Medulla oblongata (tissue), 1 donor: Measurements from ENCODE around the gene DRC3.
"Not testable (repeated sequence)": the region's sequence is repeated elsewhere in the genome, so short reads cannot be mapped to it uniquely, and the experiment has no call there.

Source experiments
- DNase-seq: peaks from one replicate; pipeline ENCODE4 v3.0.0-alpha.2; 2015; ENCODE audit errors: extremely low spot score

The DRC3 gene

GRCh38 chr17:17972126-17972951 is at the start of gene DRC3, which contains the start of gene TOM1L2:
TSS of gene DRC3 (plus strand) at chr17:17972862. CDS start at chr17:17977599, 4,737 bp downstream.
TSS of gene TOM1L2 (minus strand) at chr17:17972400. CDS start at chr17:17972313, 87 bp downstream.
- peak; percentile 100 for DNase-seq

GRCh38 chr17:17924131-17924856 is 48.4 kb upstream of the DRC3 start:
- DNase-seq, result no peak

GRCh38 chr17:17924857-17925250 is 47.8 kb upstream of the DRC3 start:
- no peak for DNase-seq

- no peak for DNase-seq
Measured at GRCh38 chr17:17926036-17926435, 46.6 kb upstream of the DRC3 start.

DNA sequence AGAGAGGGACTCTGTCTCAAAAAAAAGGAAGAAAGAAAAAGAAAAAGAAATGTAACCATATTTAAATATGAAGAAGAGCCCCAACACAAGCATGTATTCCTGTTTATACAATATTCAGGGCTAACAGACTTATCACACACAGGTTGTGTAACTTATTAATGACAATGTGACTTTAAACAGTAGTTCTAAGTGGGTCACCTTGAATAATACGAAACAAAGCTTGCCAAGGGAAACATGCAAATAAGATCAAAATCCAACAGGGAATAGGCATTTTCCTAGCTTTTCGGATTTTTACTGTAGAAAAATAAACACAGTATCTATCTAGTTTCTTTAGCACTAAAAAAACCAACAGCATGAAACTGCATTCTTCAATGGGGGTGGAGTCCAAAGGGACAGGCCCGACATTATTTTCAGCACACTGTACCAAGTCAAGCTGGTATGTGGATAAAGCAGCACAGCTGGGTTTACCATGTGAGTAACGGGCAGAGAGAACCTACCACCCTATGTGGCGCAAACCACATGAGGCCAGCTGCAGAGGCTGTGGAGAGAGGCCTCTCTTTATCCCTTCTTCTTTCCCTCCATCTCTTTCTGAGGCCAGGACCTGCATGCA is 45.7 kb upstream of the DRC3 start:
- DNase-seq, result peak; percentile 44

- peak; percentile 80 for DNase-seq
Measured at GRCh38 chr17:17928398-17929287, 44.0 kb upstream of the DRC3 start.

GRCh38 chr17:17929655-17930380 is 42.8 kb upstream of the DRC3 start:
- DNase-seq, result no peak

GRCh38 chr17:17930674-17931073 is 42.0 kb upstream of the DRC3 start:
- no peak for DNase-seq

GRCh38 chr17:17931159-17931558 is 41.5 kb upstream of the DRC3 start:
- DNase-seq, result no peak

- no peak for DNase-seq
Measured at GRCh38 chr17:17933775-17934174, 38.9 kb upstream of the DRC3 start.

DNA sequence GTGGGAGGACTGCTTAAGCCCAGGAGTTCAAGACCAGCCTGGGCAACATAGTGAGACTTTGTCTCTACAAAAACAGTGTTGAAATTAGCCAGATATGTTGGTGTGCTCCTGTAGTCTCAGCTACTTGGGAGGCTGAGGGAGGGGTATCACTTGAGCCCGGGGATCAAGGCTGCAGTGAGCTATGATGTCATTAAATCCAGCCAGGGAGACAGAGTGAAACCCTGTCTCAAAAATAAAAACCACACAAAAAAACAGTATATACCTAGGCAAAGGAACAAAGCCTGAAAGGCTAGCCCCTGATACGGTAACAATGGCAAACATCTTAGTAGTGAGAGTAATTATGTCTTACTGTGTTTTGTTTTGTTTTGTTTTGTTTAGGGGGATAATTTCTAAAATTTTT is 38.4 kb upstream of the DRC3 start:
- DNase-seq, result no peak

GRCh38 chr17:17934806-17935205 is 37.9 kb upstream of the DRC3 start:
- DNase-seq, result no peak

DNA sequence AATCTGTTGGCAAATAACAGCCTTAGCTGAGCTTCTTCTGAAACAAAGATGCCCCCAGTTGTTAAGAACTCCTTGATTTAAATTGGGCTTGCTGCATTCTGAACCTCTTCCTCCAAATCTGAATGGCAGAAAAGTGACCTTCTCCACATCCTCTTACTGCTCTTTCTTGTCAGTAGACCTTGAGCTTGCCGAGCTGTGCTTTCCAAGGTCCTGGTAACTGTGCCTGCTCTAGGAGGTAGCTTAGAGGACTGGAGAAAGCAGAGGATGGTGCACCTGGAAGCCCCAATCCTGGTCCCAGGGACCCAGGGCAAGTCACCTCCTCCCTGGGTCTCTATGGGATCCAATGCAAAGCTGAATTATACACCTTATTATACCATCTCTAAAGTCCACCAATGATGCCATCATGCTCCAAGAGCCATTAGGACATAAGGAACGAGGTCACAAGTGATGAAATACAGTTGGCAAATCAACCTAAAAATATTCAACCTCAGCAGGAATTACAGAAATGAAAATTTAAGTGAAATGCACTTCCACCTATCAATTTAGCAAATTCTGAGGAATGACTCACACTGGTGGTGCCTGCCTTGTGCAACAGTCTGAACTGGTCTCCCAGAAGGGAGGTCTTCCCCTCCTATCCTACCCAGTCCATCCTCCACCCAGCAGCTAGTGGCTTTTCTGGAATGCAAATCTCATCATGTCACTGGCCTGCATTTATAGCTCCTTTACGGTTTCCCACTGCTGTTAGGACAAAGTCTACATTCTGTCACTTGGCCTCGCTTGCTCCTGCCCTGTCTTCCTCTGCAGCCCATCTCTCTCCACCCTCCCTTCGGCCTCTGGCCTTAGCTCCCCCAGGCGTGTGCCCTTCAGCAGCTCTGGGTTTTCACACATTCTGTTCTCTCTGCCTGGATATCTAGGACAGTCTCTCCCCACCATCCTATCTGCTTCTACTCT is 37.1 kb upstream of the DRC3 start:
- DNase-seq, result no peak

DNA sequence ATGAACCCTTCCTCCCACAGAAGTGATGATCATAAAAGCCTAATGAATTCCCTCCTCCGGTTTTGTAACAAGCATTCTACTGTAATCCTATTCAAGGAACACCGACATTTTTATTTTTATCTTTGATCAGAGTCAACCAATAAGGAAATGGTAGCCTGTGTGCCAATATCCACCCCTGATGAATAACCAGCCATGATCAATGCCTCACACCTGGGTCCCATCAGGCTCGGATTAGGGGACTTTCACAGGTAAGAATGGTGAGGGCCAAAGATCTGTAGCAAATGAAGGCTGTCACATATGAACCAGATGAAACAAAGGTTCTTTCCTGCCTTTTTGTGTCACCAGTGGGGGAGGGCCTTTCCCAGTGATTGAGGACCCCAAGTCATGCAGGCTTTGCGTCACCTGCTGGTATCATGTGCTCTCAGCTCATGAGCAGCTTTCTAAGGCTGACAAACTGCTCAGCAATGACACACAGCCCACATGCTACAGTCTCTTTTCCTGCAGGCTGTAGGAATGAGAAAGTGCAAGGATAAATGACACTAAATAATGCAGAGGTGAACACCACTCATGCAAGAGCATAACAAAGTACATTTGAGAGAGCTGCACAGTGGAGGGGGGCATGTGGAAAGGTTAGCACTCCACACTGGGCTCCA is 35.3 kb upstream of the DRC3 start:
- DNase-seq, result no peak

DNA sequence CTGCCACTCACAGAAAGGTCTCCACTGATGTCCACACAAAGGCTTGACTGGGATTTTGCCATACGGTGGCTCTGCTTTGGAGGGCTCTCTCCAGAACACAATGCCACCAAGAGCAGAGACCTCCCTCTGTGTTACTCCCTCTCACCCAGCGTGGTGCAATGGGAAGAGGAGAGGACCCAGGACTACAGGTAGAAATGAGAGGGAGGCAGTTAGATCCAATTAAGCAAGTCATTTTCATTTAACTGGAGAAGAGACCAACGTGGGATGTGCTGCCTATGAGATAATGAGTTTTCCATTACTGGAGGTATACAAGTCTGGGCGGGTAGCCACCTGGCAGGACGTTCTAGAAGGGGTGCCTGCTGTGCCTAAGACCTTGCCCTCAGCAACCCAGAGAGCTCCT is 34.7 kb upstream of the DRC3 start:
- DNase-seq, result no peak

DNA sequence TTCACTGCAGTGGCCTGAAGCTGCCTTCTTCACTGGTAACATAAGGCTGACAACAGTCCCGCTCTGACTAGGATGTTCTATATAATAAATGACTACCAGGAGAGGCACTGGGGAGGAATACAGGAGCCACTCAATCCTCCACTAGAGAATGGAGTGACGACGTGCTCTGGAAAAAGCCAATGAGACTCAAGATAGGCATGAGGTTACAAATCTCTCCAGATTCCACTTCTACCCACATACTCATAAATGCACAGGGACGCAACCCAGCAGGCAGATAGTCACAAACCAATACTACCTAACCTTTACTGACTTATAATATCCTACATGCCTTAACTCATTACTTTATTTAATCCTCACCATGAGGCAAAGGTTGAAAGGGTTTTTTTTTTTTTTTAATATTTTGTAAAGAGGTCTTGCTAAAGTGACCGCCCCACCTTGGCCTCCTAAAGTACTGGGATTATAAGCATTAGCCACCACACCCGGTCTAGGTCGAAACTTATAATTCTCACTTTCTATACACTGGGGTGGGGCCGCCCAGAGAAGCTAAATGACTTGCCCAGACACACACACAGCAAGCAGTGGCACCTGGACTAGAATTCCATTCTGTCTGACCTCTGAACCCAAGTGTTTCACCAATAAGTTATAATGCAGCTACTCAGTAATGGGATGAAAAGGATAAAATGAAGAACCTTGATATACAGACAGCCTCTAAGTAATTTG is 34.1 kb upstream of the DRC3 start:
- no peak for DNase-seq

GRCh38 chr17:17939941-17940340 is 32.7 kb upstream of the DRC3 start:
- DNase-seq, result not testable (repeated sequence)

- DNase-seq, result no peak
Measured at GRCh38 chr17:17940441-17940911, 32.2 kb upstream of the DRC3 start.
